Measurements from ENCODE around the gene TMEM139. TPM values are rescaled to one million over a fixed set of nuclear protein-coding genes. Genes with fewer than 3 reads are reported as not detected.

TMEM139 gene
- total and polyA plus RNA-seq, 10 of the 15 experiments (the other 5 are each of a cell fraction or from before 2014, with no cell fraction given) = 0.31 TPM; not detected in 9

GRCh38 chr7:143252006-143252405 lies 32.8 kb upstream of the TMEM139 start (continued):
- no peak for TF ChIP-seq PKNOX1 (IDR thresholded peaks at IDR 0.05)

- no peak overlapping the region for H3K4me3 ChIP-seq
- H3K9ac ChIP-seq (ENCODE audit: control insufficient read depth, insufficient read depth, low read length) = no peak overlapping the region
- ChIA-PET CTCF (interaction anchor here (1.2 to 9.4 kb wide), 3 partner anchors 16 to 44 kb away, joined by 4 to 66 read pairs (median 4); no protein-coding TSS in a partner anchor), RAD21 (ENCODE audit: unreplicated experiment) (interaction anchor here (1.1 kb wide), 1 partner anchor 44 kb away, joined by 3 read pairs; no protein-coding TSS in a partner anchor), POLR2A (interaction anchor here (0.6 kb wide), 1 partner anchor 8 kb away, joined by 3 read pairs; the partner anchor contains the start of gene GSTK1), SMC1A (ENCODE audit: uncharacterized antibody, unreplicated experiment) (interaction anchor here (1.5 kb wide), 1 partner anchor 160 kb away, joined by 5 read pairs; no protein-coding TSS in a partner anchor)
- no peak for ATAC-seq
- H3K4me2 ChIP-seq (ENCODE audit: control insufficient read depth, insufficient read depth) = no peak overlapping the region
- H3K9me3 ChIP-seq (replicated peaks; ENCODE audit: control insufficient read depth, insufficient read depth, low read length) = no peaks in the 10 kb centered on the region
- 47% methylated on average over 3 of the region's 3 CpGs for WGBS (ENCODE audit: insufficient coverage, insufficient replicate concordance, low lambda C conversion rate, missing lambda C conversion rate)
- no peak for TF ChIP-seq DPF2 (IDR thresholded peaks at IDR 0.05)
- no peak for TF ChIP-seq SP1 (IDR thresholded peaks at IDR 0.05; ENCODE audit: low read depth, low read length)
- no peak for TF ChIP-seq NFYB (IDR thresholded peaks at IDR 0.05; ENCODE audit: insufficient read depth, low read depth, low read length)
- TF ChIP-seq POLR2A (IDR thresholded peaks at IDR 0.05; ENCODE audit: low read depth, low read length) = no peak
- TF ChIP-seq E2F4 (IDR thresholded peaks at IDR 0.05; ENCODE audit: low read depth, low read length) = no peak
- no peak for TF ChIP-seq SIN3A (IDR thresholded peaks at IDR 0.05; ENCODE audit: low read depth, low read length)
- TF ChIP-seq GATAD2B (conservative IDR thresholded peaks at IDR 0.05; ENCODE audit: low read depth) = no peak
- no peak for TF ChIP-seq SUPT20H (IDR thresholded peaks at IDR 0.05; ENCODE audit: borderline replicate concordance, control insufficient read depth, low read depth, low read length)
- TF ChIP-seq ESRRA (IDR thresholded peaks at IDR 0.05; ENCODE audit: low read length) = no peak
- no peak for TF ChIP-seq SPI1 (IDR thresholded peaks at IDR 0.05; ENCODE audit: borderline replicate concordance, insufficient read depth, low read depth, low read length)
- TF ChIP-seq BMI1 (IDR thresholded peaks at IDR 0.05; ENCODE audit: borderline replicate concordance) = no peak
- TF ChIP-seq HDAC2 (IDR thresholded peaks at IDR 0.05) = no peak
- no peak for TF ChIP-seq NR2F1 (conservative IDR thresholded peaks at IDR 0.05)
- TF ChIP-seq SREBF1 (IDR thresholded peaks at IDR 0.05; ENCODE audit: low read length) = no peak
- H3K79me2 ChIP-seq (ENCODE audit: control insufficient read depth, insufficient read depth, low read length) = no peaks in the 10 kb centered on the region
- in situ Hi-C loops (cut with MboI) (no loop called here), intact Hi-C loops (cut with micrococcal nuclease; ENCODE audit: unreplicated experiment) (no loop called here)
- DNase-seq (ENCODE audit: low read depth, low spot score) = no peak
- H3K27me3 ChIP-seq (replicated peaks in 1 of 2; ENCODE audit: control insufficient read depth in 2 of 2, insufficient read depth in 2 of 2, low read length in 1 of 2) = no peaks in the 10 kb centered on the region
- BruUV-seq (replicated peaks) = no TSS peak
- no peaks in the 10 kb centered on the region for H3K36me3 ChIP-seq (ENCODE audit: control insufficient read depth in 2 of 2, insufficient read depth in 2 of 2, low read length in 1 of 2)
- no peaks in the 10 kb centered on the region for H4K20me1 ChIP-seq (ENCODE audit: control insufficient read depth, insufficient read depth)
- FAIRE-seq = no peak
- no peak overlapping the region for H3K27ac ChIP-seq (ENCODE audit: control insufficient read depth, insufficient read depth)
- H3K4me1 ChIP-seq (ENCODE audit: control insufficient read depth, insufficient read depth, low read length) = peaks cover 10% of the 10 kb centered on the region; the same call in 1 of the 2 replicates
- H2AFZ ChIP-seq (ENCODE audit: control insufficient read depth, low read depth, low read length) = no peak overlapping the region
Measured at GRCh38 chr7:143255564-143255963, 29.2 kb upstream of the TMEM139 start.

Data from GM12878 (cell line).